Esophagus muscularis mucosa (tissue), 4 donors: Measurements from ENCODE around the gene DDAH1.

Experiments used
- CTCF ChIP-seq, 3 experiments: fragments of 200-600 bp in 2 of 3; fragments of 450-650 bp in 1 of 3; sonication (generic) in 2 of 3; IDR thresholded peaks; one replicate each; pipeline ENCODE4 v1.5.1; 2017 to 2019; ENCODE audit warnings: antibody characterized with exemption in 3 of 3, mild to moderate bottlenecking in 2 of 3, moderate library complexity in 1 of 3
- EP300 ChIP-seq: sonication (generic); formaldehyde crosslinking; IDR thresholded peaks from one replicate; pipeline ENCODE4 v1.6.1; 2017; ENCODE audit warnings: antibody characterized with exemption
- POLR2A ChIP-seq: fragments of 450-650 bp; IDR thresholded peaks from one replicate; pipeline ENCODE4 v1.6.1; 2017; ENCODE audit warnings: antibody characterized with exemption, moderate library complexity, mild to moderate bottlenecking, low read depth
- POLR2AphosphoS5 ChIP-seq, 2 donors: sonication (generic); formaldehyde crosslinking; IDR thresholded peaks; one replicate each; pipeline ENCODE4 v1.6.1; 2017; ENCODE audit warnings: antibody characterized with exemption in 2 of 2

DNA sequence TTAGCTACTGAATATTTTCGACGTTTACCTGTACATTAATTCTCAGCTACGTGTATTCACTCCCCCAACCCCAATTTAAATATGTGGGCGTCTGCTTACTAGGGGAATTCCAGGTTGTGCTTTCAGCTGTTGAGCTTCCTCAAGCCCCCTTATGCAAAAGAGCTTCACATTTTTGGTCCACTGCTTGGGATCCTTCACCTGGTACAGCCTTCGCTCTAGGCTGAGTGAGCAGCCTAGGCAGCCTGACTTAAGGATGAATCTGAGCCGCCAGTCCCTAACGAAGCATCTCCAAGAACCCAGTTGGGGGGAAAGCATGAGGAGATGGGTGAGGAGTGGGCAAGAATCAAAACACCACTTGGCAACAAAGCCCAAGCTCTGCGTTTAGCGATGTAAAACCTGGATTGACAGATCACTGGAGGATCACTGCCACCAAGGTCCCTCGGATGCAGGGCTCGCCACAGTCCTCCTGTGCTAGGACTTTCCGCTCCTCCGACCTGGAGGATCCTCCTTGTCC is 189.2 kb downstream of the DDAH1 start:
- TF ChIP-seq CTCF (IDR thresholded peaks at IDR 0.05) (no peak), EP300 (no peak), POLR2AphosphoS5 (IDR thresholded peaks at IDR 0.05) (no peak), POLR2A (no peak)
